ENCODE measurements around the gene ATP4B. TPM values are rescaled to one million over a fixed set of nuclear protein-coding genes. Genes with fewer than 3 reads are reported as not detected.

The ATP4B gene
- polyA plus RNA-seq, 1 of the 3 experiments (the other 2 are of a cell fraction) = not detected

DNA sequence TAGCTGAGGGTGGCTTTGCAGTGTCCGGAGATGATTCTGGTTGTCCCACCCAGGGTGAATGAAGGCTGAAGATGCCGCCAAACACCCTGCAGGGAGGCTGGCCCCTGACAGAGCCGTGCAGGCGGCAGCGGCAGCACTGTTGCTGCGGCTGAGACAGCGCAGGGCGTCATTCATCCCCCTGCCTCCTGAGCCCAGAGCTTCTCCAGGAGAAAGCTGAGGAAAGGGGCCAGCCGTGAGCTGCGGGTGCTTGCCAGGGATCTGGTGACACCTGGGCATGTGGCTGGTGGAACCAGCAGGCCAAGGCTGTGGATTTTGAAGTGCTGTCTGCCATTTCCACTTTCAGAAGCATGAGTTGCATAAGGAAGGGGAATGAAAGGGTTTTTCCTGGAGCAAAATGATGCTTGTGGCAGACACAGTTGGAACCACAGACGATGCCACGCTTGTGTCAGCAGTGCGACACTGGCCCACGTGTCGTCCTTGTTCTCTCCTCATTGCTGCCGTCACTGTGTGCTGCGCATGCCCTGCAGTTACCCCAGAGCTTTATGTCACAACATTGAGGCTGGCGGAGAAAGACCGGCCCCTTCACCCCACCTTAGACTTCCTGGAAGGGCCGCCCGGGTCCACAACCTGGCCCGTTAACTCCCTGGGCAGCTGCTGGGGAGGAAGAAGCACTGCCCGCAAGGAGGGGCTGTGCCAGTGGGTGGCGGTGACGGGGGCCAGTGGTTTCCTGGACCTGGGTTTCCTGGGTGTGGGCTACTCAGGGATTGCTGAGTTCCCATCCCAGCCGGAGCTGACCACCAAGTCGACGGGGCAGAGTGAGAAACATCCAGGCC, 50.7 kb downstream of the ATP4B start (continued):
- TF ChIP-seq, protein P1, sequence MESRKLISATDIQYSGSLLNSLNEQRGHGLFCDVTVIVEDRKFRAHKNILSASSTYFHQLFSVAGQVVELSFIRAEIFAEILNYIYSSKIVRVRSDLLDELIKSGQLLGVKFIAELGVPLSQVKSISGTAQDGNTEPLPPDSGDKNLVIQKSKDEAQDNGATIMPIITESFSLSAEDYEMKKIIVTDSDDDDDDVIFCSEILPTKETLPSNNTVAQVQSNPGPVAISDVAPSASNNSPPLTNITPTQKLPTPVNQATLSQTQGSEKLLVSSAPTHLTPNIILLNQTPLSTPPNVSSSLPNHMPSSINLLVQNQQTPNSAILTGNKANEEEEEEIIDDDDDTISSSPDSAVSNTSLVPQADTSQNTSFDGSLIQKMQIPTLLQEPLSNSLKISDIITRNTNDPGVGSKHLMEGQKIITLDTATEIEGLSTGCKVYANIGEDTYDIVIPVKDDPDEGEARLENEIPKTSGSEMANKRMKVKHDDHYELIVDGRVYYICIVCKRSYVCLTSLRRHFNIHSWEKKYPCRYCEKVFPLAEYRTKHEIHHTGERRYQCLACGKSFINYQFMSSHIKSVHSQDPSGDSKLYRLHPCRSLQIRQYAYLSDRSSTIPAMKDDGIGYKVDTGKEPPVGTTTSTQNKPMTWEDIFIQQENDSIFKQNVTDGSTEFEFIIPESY (IDR thresholded peaks at IDR 0.05; ENCODE audit: borderline replicate concordance, low read depth) = no peak

DNA sequence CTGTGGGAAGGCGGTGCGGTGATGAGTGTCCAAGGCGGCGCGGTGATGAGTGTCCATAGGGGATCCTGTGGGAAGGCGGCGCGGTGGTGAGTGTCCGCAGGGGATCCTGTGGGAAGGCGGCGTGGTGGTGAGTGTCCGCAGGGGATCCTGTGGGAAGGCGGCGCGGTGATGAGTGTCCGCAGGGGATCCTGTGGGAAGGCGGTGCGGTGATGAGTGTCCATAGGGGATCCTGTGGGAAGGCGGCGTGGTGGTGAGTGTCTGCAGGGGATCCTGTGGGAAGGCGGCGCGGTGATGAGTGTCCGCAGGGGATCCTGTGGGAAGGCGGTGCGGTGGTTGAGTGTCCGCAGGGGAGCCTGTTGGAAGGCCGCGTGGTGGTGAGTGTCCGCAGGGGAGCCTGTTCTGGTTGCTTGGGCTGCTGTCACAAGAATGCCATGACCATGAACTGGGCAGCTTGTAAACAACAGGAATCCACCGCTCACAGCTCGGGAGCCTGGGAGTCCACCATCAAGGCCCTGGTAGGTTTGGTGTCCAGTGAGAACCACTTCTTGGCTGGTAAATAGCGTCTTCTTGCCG, 52.0 kb downstream of the ATP4B start:
- Histone ChIP-seq H3K27me3 (ENCODE audit: insufficient read depth) (no peaks in the 10 kb centered on the region), H4K20me1 (ENCODE audit: insufficient read depth) (peaks cover 57% of the 10 kb centered on the region; the same call in 1 of the 2 replicates), H3K4me2 (no peak overlapping the region), H3K9me3 (no peaks in the 10 kb centered on the region), H3K27ac (ENCODE audit: low read depth in 2 of 2, low read length in 1 of 2) (no peak overlapping the region), H2AFZ (ENCODE audit: low read depth) (no peak overlapping the region), H3F3A (replicated peaks; ENCODE audit: insufficient read depth) (no peaks in the 10 kb centered on the region), H3K9ac (no peak overlapping the region), H3K9me2 (no peaks in the 10 kb centered on the region), H3K4me1 (ENCODE audit: control insufficient read depth in 1 of 2, insufficient read depth in 2 of 2, low read depth in 1 of 2, low read length in 1 of 2) (no peaks in the 10 kb centered on the region; a peak in 1 of 4 replicates), H3K4me3 (ENCODE audit: low read depth in 2 of 2, low read length in 1 of 2) (no peak overlapping the region), H3K79me2 (ENCODE audit: insufficient read depth) (peaks cover 85% of the 10 kb centered on the region), H3K36me3 (replicated peaks in 1 of 2; ENCODE audit: control insufficient read depth in 1 of 2, insufficient read depth in 2 of 2, low read length in 1 of 2) (peaks cover 7 to 15% of the 10 kb centered on the region in 2 experiments)
- no peak for DNase-seq
- TF ChIP-seq FOSL2 (IDR thresholded peaks at IDR 0.05; ENCODE audit: borderline replicate concordance, low read depth) (no peak), MEF2A (IDR thresholded peaks at IDR 0.05; ENCODE audit: borderline replicate concordance, low read depth) (no peak), ELF1 (IDR thresholded peaks at IDR 0.05) (no peak), MXI1 (IDR thresholded peaks at IDR 0.05; ENCODE audit: low read depth, low read length) (no peak), SIN3A (IDR thresholded peaks at IDR 0.05; ENCODE audit: borderline replicate concordance, low read depth, low read length) (no peak), RFX5 (IDR thresholded peaks at IDR 0.05; ENCODE audit: low read length) (no peak)
- TF ChIP-seq, protein P2, sequence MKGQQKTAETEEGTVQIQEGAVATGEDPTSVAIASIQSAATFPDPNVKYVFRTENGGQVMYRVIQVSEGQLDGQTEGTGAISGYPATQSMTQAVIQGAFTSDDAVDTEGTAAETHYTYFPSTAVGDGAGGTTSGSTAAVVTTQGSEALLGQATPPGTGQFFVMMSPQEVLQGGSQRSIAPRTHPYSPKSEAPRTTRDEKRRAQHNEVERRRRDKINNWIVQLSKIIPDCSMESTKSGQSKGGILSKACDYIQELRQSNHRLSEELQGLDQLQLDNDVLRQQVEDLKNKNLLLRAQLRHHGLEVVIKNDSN (IDR thresholded peaks at IDR 0.05; ENCODE audit: borderline replicate concordance, low read depth) = no peak
- POLR2A ChIA-PET = no interaction called here
- WGBS (ENCODE audit: low lambda C conversion rate) = 98% methylated on average over 30 of the region's 34 CpGs
- CTCF ChIA-PET = no interaction called here

DNA sequence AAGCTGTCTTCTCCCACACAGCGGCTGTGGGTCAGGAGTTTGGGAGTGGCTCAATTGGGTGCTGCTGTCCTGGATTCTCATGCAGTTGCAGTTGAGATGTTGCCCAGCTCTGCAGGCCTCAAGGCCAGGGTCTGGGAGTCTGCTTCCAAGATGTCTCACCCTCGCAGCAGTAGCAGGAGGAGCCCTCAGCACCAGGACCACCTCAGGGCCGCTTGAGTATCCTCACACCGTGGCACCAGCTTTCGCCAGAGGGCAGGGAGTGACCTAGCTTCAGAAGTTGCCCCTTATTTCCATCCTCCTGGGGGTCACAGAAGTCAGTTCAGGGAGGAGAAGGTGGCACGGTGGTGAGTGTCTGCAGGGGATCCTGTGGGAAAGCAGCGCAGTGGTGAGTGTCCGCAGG, 52.5 kb downstream of the ATP4B start:
- Histone ChIP-seq H2AFZ (ENCODE audit: low read depth) (no peak overlapping the region), H3F3A (replicated peaks; ENCODE audit: insufficient read depth) (no peaks in the 10 kb centered on the region), H3K36me3 (replicated peaks in 1 of 2; ENCODE audit: control insufficient read depth in 1 of 2, insufficient read depth in 2 of 2, low read length in 1 of 2) (peaks cover 3 to 15% of the 10 kb centered on the region in 2 experiments), H4K20me1 (ENCODE audit: insufficient read depth) (peaks cover 54% of the 10 kb centered on the region; the same call in 1 of the 2 replicates), H3K9me3 (no peaks in the 10 kb centered on the region), H3K27ac (ENCODE audit: low read depth in 2 of 2, low read length in 1 of 2) (no peak overlapping the region), H3K9ac (no peak overlapping the region), H3K4me3 (ENCODE audit: low read depth in 2 of 2, low read length in 1 of 2) (no peak overlapping the region), H3K79me2 (ENCODE audit: insufficient read depth) (peaks cover 85% of the 10 kb centered on the region), H3K4me1 (ENCODE audit: control insufficient read depth in 1 of 2, insufficient read depth in 2 of 2, low read depth in 1 of 2, low read length in 1 of 2) (no peaks in the 10 kb centered on the region; a peak in 1 of 4 replicates), H3K4me2 (no peak overlapping the region), H3K27me3 (ENCODE audit: insufficient read depth) (no peaks in the 10 kb centered on the region), H3K9me2 (no peaks in the 10 kb centered on the region)
- CTCF ChIA-PET = no interaction called here
- POLR2A ChIA-PET = no interaction called here
- WGBS (ENCODE audit: low lambda C conversion rate) = 94% methylated on average over 7 of the region's 8 CpGs
- no peak for DNase-seq
- TF ChIP-seq NRF1 (IDR thresholded peaks at IDR 0.05; ENCODE audit: low read depth, low read length) (no peak), GABPA (IDR thresholded peaks at IDR 0.05; ENCODE audit: low read depth) (no peak), RCOR1 (IDR thresholded peaks at IDR 0.05; ENCODE audit: low read length) (no peak), FOSL2 (IDR thresholded peaks at IDR 0.05; ENCODE audit: borderline replicate concordance, low read depth) (no peak), RXRA (IDR thresholded peaks at IDR 0.05; ENCODE audit: borderline replicate concordance, low read depth) (no peak), CHD2 (IDR thresholded peaks at IDR 0.05; ENCODE audit: low read length, partially characterized antibody) (no peak), RFX5 (IDR thresholded peaks at IDR 0.05; ENCODE audit: low read length) (no peak), TAF1 (IDR thresholded peaks at IDR 0.05; ENCODE audit: borderline replicate concordance, low read depth, low read length) (no peak), FOXM1 (IDR thresholded peaks at IDR 0.05; ENCODE audit: low read depth) (no peak)
- TF ChIP-seq, protein P2 (IDR thresholded peaks at IDR 0.05; ENCODE audit: borderline replicate concordance, low read depth) = no peak
- TF ChIP-seq, protein P3, sequence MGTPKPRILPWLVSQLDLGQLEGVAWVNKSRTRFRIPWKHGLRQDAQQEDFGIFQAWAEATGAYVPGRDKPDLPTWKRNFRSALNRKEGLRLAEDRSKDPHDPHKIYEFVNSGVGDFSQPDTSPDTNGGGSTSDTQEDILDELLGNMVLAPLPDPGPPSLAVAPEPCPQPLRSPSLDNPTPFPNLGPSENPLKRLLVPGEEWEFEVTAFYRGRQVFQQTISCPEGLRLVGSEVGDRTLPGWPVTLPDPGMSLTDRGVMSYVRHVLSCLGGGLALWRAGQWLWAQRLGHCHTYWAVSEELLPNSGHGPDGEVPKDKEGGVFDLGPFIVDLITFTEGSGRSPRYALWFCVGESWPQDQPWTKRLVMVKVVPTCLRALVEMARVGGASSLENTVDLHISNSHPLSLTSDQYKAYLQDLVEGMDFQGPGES (IDR thresholded peaks at IDR 0.05; ENCODE audit: low read depth, low read length) = no peak
- TF ChIP-seq, protein P4, sequence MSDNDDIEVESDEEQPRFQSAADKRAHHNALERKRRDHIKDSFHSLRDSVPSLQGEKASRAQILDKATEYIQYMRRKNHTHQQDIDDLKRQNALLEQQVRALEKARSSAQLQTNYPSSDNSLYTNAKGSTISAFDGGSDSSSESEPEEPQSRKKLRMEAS (IDR thresholded peaks at IDR 0.05; ENCODE audit: low read depth) = no peak
